GM18505 (cell line): ENCODE results near the gene ATP23.

Source experiments
- ATAC-seq: cut with Tn5 transposase; IDR thresholded peaks from one replicate; pipeline ENCODE4 v1.9.1; 2021; ENCODE audit not compliant: unreplicated experiment
- POLR2A ChIP-seq: IDR thresholded peaks from 4 replicates; pipeline ENCODE4 v1.6.1; 2011; ENCODE audit warnings: borderline replicate concordance; ENCODE audit not compliant: insufficient read depth, insufficient read length; ENCODE audit errors: extremely low read depth

Gene ATP23, protein sequence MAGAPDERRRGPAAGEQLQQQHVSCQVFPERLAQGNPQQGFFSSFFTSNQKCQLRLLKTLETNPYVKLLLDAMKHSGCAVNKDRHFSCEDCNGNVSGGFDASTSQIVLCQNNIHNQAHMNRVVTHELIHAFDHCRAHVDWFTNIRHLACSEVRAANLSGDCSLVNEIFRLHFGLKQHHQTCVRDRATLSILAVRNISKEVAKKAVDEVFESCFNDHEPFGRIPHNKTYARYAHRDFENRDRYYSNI

GRCh38 chr12:57941165-57941894, at the start of gene ATP23:
Gene ATP23 (plus strand): TSS chr12:57941567. CDS start chr12:57941702, 135 bp downstream.
- TF ChIP-seq POLR2A, result peak; percentile 96
- ATAC-seq, result peak; percentile 88

DNA sequence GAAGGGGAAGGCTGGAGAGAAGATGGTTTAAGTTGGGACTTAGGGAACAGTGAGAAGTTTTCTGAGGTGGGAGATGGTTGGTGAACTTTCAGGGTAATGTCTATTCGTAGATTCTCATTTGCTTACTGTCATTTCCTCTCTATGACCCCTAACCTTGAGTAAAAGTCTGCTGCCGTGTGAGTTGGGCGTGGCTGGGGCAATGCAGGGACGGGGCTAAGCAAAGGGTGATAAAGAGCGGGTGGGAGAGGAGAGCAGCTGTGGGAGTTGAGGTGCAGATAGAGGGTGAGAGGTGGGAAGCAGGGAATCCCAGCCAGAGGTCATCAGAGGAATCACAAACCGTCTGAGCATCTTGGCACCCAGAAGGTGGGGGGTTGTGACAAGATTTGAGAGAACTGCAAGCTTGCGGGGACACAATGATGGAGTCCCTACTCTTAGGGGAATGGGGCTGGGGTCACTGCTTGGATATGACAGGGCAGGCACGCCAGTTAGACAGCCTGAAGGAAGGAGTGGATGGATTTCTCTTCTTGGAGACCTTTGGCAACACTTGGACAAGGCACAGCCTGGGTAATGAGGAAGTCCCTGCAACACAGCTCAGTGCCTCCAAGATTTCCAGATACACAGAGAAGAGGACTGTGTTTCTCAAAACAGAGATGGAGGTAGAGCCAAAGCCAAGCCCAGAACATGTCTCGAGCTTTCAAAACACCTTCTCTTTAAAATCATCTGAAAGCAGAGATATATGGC, 49.0 kb upstream of the ATP23 start:
- no peak for ATAC-seq
- TF ChIP-seq POLR2A, result no peak

- no peak for ATAC-seq
- TF ChIP-seq POLR2A, result no peak
These were observed 47.7 kb upstream of the ATP23 start for GRCh38 chr12:57893431-57894353.

DNA sequence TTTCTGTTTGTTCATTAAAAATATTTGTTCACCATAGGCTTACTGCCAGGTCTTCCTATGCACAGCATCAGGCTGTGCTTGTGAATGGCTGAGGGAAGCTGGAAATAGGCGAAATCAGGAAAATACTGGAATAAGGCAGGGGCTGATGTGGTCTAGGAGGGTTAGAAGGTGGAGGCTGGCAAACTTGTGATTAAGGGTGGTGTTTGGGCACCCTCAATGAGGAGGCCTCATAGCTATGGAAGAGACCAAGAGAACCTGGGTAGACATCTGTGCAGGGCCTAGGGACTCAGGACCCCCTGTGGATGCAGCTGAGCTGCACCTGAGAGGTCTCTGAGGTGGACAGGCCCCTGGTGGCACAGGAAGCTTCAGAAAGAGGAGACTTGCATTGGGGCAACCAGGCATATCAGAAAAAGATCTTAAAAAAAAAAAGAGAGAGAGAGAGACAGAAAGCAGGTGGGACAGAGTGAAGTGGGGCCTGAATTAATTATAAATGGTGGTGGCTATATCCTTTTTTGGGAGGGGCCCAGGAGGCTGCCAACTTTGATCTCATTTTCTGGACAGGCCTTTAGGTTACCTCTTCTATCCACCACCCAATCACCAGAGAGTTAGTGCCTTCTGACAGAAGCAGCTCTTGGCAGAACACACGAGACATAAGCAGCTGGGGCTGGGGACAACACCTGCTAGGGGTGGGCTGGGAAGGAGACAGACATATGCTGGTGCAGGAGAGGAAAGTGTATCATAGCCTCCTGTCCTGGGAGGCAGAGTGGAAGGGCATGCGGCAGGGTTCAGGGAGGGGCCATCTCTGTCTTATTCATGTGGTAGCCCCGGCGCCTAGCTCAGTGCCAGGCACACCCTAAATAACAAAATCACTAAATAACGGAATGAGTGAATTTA, 46.7 kb upstream of the ATP23 start:
- ATAC-seq, result no peak
- no peak for TF ChIP-seq POLR2A

DNA sequence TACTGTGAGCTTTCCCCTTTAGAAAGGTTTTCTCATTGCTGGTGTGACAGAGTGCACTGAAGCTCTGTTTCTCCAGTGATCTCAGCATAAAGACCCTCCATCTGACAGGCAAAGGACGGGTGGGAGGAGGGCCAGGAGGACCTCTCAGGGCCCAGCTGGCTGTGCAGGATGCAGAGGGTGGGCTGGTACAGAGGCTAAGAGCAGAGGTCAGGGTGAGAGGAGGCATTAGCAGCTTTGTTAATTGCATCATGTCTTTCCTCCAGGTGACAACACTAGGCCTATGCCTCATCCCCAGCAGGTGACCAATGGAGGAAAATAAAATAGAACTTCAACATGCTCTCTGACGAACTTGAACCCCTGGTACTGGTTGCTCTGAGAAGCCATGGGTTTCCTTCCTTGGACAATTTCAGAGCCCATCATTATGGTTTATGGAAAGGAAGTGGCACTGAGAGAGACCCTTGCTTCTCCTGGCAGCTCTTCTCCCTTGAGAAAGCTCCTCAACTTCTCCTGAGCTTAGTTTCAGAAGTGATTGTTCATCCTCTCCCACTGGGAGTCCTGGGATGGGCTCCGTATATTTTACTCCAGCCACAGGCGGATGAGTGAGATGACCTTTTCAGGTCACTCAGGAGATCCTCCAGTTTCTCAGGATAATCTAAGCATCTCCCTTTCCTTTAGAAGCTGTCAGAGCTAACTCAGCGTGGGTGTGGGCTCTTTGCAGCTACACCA, 45.8 kb upstream of the ATP23 start:
- ATAC-seq, result no peak
- TF ChIP-seq POLR2A, result no peak

- no peak for ATAC-seq
- no peak for TF ChIP-seq POLR2A
These were observed 45.3 kb upstream of the ATP23 start for GRCh38 chr12:57896115-57896433.

- no peak for ATAC-seq
These were observed 44.7 kb upstream of the ATP23 start for GRCh38 chr12:57896434-57897201.

GRCh38 chr12:57897286-57897974, 43.9 kb upstream of the ATP23 start:
- no peak for ATAC-seq
- no peak for TF ChIP-seq POLR2A

More at GRCh38 chr12:57896434-57897201, 44.7 kb upstream of the ATP23 start:
- TF ChIP-seq POLR2A, result no peak

GRCh38 chr12:57898308-57898970, 42.9 kb upstream of the ATP23 start:
- peak; percentile 11 for ATAC-seq
- no peak for TF ChIP-seq POLR2A
